ENCODE measurements around the gene CCSAP. TPM values are rescaled to one million over a fixed set of nuclear protein-coding genes. Genes with fewer than 3 reads are reported as not detected.
A peak's percentile ranks its signal among the peaks of the same experiment; 100 is the strongest.

CCSAP gene
- total and polyA plus RNA-seq, 11 donors: 0.94 to 6.2 (median 2.5) TPM

GRCh38 chr1:229372251-229372650 lies 29.4 kb upstream of the CCSAP start:
- peaks cover 0 to 7% (median 0%) of the 10 kb centered on the region in 12 donors for H3K4me1 ChIP-seq
- H3K4me3 ChIP-seq: no peak overlapping the region
- intact Hi-C loops (cut with DNase I): loop anchor here in 3 of 10 donors (5.0 kb wide), 3 partner anchors 35 to 110 kb away; partner anchors contain the start of gene ACTA1 (in 1 of the 3)
- H3K27me3 ChIP-seq: no peaks in the 10 kb centered on the region
- no peak overlapping the region for H3K27ac ChIP-seq
- DNase-seq (no peak), ATAC-seq (no peak)
- no peaks in the 10 kb centered on the region for H3K9me3 ChIP-seq
- TF ChIP-seq POLR2A (IDR thresholded peaks at IDR 0.05): no peak
- TF ChIP-seq, protein P1, sequence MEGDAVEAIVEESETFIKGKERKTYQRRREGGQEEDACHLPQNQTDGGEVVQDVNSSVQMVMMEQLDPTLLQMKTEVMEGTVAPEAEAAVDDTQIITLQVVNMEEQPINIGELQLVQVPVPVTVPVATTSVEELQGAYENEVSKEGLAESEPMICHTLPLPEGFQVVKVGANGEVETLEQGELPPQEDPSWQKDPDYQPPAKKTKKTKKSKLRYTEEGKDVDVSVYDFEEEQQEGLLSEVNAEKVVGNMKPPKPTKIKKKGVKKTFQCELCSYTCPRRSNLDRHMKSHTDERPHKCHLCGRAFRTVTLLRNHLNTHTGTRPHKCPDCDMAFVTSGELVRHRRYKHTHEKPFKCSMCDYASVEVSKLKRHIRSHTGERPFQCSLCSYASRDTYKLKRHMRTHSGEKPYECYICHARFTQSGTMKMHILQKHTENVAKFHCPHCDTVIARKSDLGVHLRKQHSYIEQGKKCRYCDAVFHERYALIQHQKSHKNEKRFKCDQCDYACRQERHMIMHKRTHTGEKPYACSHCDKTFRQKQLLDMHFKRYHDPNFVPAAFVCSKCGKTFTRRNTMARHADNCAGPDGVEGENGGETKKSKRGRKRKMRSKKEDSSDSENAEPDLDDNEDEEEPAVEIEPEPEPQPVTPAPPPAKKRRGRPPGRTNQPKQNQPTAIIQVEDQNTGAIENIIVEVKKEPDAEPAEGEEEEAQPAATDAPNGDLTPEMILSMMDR (IDR thresholded peaks at IDR 0.05): no peak
- no peaks in the 10 kb centered on the region for H3K36me3 ChIP-seq

DNA sequence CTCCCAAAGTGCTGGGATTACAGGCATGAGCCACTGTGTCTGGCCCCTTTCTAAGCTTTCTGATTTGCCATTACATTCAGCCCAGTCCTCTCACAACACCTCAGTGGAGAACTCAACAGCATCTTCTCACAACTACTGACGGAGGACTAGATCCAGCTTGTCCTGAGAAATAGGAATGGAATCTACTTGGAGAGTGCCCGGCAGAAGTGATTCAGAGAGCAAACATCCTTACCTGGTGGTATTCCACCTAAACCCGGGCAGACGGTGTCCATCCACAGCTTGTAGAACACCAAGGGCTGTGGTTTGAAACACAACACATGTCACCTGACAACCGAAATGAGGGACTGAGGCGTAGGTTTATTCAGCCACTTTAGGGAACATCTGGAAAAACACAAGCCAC lies 28.8 kb upstream of the CCSAP start:
- 84 to 89% (median 88%) methylated on average over 6 of the region's 6 CpGs for WGBS, 4 donors
- no peaks in the 10 kb centered on the region for H3K27me3 ChIP-seq
- TF ChIP-seq, protein P1 (IDR thresholded peaks at IDR 0.05): no peak
- no peak for TF ChIP-seq POLR2A (IDR thresholded peaks at IDR 0.05)
- H3K27ac ChIP-seq: peak overlapping the region in 4 of 12 donors; percentile 49 to 73 (median 65)
- H3K4me3 ChIP-seq: no peak overlapping the region
- peaks cover 0 to 7% (median 0%) of the 10 kb centered on the region in 12 donors for H3K4me1 ChIP-seq
- DNase-seq: no peak
- no peaks in the 10 kb centered on the region for H3K36me3 ChIP-seq
- ATAC-seq: no peak
- intact Hi-C loops (cut with DNase I): loop anchor here in 3 of 10 donors (2.0 to 5.0 kb wide), 5 partner anchors 36 to 111 kb away; partner anchors contain the start of gene ACTA1 (in 1 of the 3)
- no peaks in the 10 kb centered on the region for H3K9me3 ChIP-seq

DNA sequence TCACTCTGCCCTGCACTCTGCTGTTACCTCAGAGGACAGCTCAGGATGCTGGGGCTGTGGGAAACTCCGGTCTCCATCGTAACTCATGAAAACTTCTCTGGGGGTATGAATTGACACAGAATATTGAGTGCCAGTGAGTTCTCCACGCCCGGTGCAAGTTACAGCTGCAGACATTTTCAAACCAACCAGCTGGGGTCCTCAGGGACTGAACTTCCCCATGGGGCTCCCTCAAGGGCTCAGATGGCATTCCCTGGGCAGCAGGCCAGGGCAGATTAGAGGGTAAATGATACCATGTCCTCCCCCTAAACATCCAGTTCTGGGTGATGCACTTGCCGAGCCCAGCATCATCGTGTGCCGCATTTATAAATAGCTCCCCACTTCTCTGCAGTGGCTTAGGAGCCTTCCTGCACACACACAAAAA lies 27.8 kb upstream of the CCSAP start:
- 22 to 37% (median 31%) methylated on average over 7 of the region's 7 CpGs for WGBS, 4 donors
- ATAC-seq (peak; percentile 97 to 98 (median 98)), DNase-seq (peak in 4 of 5 donors; percentile 81 to 91 (median 85))
- TF ChIP-seq, protein P1 (IDR thresholded peaks at IDR 0.05): peak in 9 of 12 donors; percentile 18 to 47 (median 33)
- TF ChIP-seq POLR2A (IDR thresholded peaks at IDR 0.05): no peak
- Histone ChIP-seq H3K4me3 (no peak overlapping the region), H3K36me3 (no peaks in the 10 kb centered on the region), H3K27ac (peak overlapping the region in 8 of 12 donors; percentile 19 to 73 (median 64)), H3K4me1 (peaks cover 0 to 7% (median 0%) of the 10 kb centered on the region in 12 donors), H3K9me3 (no peaks in the 10 kb centered on the region), H3K27me3 (no peaks in the 10 kb centered on the region)
- intact Hi-C loops (cut with DNase I): loop anchor here in 3 of 10 donors (2.0 to 5.0 kb wide), 5 partner anchors 37 to 112 kb away; partner anchors contain the start of gene ACTA1 (in 1 of the 3)

GRCh38 chr1:229368347-229368746 lies 25.5 kb upstream of the CCSAP start:
- DNase-seq (no peak), ATAC-seq (no peak)
- no peaks in the 10 kb centered on the region for H3K36me3 ChIP-seq
- no peak overlapping the region for H3K4me3 ChIP-seq
- H3K4me1 ChIP-seq: peaks cover 0 to 7% (median 0%) of the 10 kb centered on the region in 12 donors
- 40 to 74% (median 64%) methylated on average over 2 of the region's 2 CpGs for whole genome bisulfite sequencing, 4 donors
- peaks cover 0 to under 1% (median 0%) of the 10 kb centered on the region in 9 donors for H3K27me3 ChIP-seq
- no peaks in the 10 kb centered on the region for H3K9me3 ChIP-seq
- intact Hi-C loops (cut with DNase I): loop anchor here in 2 of 10 donors (5.0 to 10.0 kb wide), 2 partner anchors 44 to 116 kb away; no protein-coding TSS in a partner anchor
- TF ChIP-seq, protein P1 (IDR thresholded peaks at IDR 0.05): no peak
- TF ChIP-seq POLR2A (IDR thresholded peaks at IDR 0.05): no peak
- H3K27ac ChIP-seq: no peak overlapping the region
